SK-N-SH treated with all-trans-retinoic acid at 6 μM for 48 hours (cell line): ENCODE data around the gene ZNF358.

Experiments used
- ARNTL ChIP-seq: fragments of 450-650 bp; formaldehyde crosslinking; IDR thresholded peaks from 2 replicates; pipeline ENCODE4 v1.5.0; 2020; ENCODE audit warnings: low read depth, mild to moderate bottlenecking, moderate library complexity, borderline replicate concordance
- BACH2 ChIP-seq: fragments of 250-450 bp; sonication (Bioruptor Pico); IDR thresholded peaks from 2 replicates; pipeline ENCODE4 v1.9.0; 2021; ENCODE audit warnings: mild to moderate bottlenecking, borderline replicate concordance
- SNAI2 ChIP-seq: fragments of 250-450 bp; sonication (Bioruptor Pico); IDR thresholded peaks from 2 replicates; pipeline ENCODE4 v1.5.0; 2020; ENCODE audit warnings: mild to moderate bottlenecking, moderate library complexity
- TCF4 ChIP-seq: fragments of 250-450 bp; sonication (Bioruptor Pico); IDR thresholded peaks from 2 replicates; pipeline ENCODE4 v1.8.0; 2021; ENCODE audit warnings: mild to moderate bottlenecking, moderate library complexity, borderline replicate concordance
- TOX ChIP-seq: fragments of 250-450 bp; sonication (Bioruptor Pico); IDR thresholded peaks from 2 replicates; pipeline ENCODE4 v1.8.0; 2021; ENCODE audit warnings: mild to moderate bottlenecking, moderate library complexity, borderline replicate concordance
- ZNF8 ChIP-seq: fragments of 450-650 bp; formaldehyde crosslinking; IDR thresholded peaks from 2 replicates; pipeline ENCODE4 v1.5.0; 2020; ENCODE audit warnings: mild to moderate bottlenecking, moderate library complexity

DNA sequence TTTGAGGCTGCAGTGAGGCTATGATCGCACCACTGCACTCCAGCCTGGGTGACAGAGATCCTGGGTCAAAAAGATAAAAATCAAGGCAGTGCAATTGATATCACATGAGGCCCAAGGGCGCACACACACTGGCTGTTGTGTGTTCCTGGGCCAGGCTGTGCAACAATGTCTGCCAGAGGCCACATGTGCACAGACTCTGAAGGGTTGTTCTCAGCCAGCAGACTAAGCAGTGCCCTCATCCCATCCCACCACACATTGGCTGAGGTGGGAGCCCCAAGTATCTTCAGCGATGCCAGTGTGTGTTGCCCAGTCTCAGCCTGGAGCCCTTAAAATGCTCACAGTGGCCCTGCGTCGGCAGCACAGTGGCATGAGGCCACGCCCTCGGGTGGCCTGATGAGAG is 39.7 kb upstream of the ZNF358 start:
- TF ChIP-seq TOX (CRISPR knock-in tag) (no peak), SNAI2 (CRISPR knock-in tag) (no peak), TCF4 (no peak), ZNF8 (CRISPR knock-in tag) (no peak), ARNTL (no peak), BACH2 (CRISPR knock-in tag) (no peak)
